HG03045 (cell line): ENCODE results near the gene RPRD1A.
"Not testable (repeated sequence)": the region's sequence is repeated elsewhere in the genome, so short reads cannot be mapped to it uniquely, and the experiment has no call there.

Experiments
- ATAC-seq: cut with Tn5 transposase; IDR thresholded peaks from one replicate; pipeline ENCODE4 v1.9.1; 2021; ENCODE audit warnings: mild to moderate bottlenecking, moderate library complexity; ENCODE audit not compliant: unreplicated experiment

Gene RPRD1A

GRCh38 chr18:36078751-36079529, 11.6 kb upstream of the RPRD1A start:
- no peak for ATAC-seq

DNA sequence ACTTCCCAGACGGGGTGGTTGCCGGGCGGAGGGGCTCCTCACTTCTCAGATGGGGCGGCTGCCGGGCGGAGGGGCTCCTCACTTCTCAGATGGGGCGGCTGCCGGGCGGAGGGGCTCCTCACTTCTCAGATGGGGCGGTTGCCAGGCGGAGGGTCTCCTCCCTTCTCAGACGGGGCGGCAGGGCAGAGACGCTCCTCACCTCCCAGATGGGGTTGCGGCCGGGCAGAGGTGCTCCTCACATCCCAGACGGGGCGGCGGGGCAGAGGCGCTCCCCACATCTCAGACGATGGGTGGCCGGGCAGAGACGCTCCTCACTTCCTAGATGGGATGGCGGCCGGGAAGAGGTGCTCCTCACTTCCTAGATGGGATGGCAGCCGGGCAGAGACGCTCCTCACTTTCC, 10.4 kb upstream of the RPRD1A start:
- not testable (repeated sequence) for ATAC-seq

GRCh38 chr18:36075862-36076587, 8.7 kb upstream of the RPRD1A start:
- ATAC-seq, result no peak

DNA sequence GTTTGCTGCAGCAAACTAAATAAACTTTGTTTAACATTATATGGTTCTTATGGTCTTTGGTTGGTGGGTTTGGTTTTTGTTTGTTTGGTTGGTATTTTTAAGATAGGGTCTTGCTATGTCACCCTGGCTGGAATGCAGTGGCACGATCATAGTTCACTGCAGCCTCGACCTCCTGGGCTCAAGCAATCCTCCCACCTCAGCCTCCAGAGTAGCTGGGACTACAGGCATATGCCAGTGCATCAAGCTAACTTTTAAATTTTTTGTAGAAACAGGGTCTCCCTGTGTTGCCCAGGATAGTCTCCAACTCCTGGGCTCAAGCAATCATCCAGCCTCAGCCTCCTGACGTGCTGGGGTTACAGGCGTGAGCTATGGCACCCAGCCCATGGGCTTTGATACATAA, 7.1 kb upstream of the RPRD1A start:
- ATAC-seq, result no peak

DNA sequence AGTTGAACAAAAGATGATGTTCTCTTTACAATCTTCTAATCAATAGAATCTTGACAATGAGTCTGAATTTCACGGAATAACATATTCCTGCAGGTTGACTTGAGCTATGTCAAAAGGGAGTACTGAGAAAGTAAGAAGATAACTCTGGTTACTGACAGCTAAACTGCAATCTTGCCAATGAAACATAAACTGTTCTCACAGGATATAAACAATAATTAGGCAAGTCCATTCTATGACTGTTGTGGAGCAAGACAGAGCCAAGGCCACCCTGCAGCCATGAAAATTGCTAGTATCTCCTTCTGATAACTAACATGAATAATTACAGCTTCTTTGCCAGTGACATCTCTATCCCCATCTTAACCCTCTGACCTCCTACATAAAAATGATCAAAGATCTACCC, 6.3 kb upstream of the RPRD1A start:
- ATAC-seq, result no peak

DNA sequence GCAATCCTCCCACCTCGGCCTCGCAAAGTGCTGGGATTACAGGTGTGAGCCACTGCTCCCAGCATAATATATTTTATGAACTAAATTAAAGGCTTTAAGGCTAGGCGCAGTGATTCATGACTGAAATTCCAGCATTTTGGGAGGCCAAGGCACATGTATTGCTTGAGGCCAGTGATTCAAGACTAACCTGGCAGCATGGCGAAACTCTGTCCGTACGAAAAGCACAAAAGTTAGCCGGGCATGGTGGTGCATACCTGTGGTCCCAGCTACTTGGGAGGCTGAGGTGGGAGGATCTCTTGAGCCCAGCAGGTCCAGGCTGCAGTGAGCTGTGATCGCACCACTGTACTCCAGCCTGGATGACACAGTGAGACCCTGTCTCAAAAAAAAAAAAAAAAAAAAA, 5.0 kb upstream of the RPRD1A start:
- ATAC-seq, result not testable (repeated sequence)

GRCh38 chr18:36066686-36067054, 689 bp downstream of the RPRD1A start:
- no peak for ATAC-seq

- no peak for ATAC-seq
Observed at GRCh38 chr18:36066001-36066400, 1.4 kb downstream of the RPRD1A start.

- not testable (repeated sequence) for ATAC-seq
Observed at GRCh38 chr18:36064809-36065079, 2.6 kb downstream of the RPRD1A start.

GRCh38 chr18:36064027-36064808, 3.1 kb downstream of the RPRD1A start:
- ATAC-seq, result no peak

- ATAC-seq, result no peak
Observed at GRCh38 chr18:36058674-36059073, 8.7 kb downstream of the RPRD1A start.

DNA sequence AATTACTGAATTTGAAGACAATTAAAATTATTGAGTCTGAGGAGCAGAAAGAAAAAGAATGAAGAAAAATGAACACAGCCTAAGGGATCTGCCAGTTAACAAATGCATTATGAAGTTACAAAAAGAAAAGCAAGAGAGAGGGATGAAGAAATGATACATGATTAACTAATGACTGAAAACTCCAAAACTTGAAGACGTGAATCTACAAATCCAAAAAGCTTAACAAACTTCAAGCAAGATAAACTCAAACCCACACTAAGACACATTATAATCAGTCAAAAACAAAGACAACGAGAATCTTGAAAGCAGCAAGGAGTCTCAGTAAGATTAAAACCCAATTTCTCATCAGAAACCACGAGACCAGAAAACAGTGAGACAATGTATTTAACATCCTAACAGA, 15.6 kb downstream of the RPRD1A start:
- no peak for ATAC-seq

DNA sequence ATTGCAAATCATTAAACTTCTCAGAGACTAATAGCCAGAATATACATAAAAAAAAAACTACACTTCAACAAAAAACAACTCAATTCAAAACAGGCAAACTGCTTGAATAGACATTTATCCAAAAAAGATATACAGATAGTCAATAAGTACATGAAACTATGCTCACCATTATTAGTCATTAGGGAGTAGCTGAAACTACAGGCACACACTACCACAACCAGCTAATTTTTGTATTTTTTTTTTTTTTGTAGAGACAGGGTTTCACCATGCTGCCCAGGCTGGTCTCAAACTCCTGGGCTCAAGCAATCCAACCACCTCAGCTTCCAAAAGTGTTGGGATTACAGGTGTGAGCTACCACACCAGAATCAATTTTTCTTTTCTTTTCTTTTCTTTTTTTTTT, 16.9 kb downstream of the RPRD1A start:
- ATAC-seq, result no peak

GRCh38 chr18:36047521-36047920, 19.8 kb downstream of the RPRD1A start:
- no peak for ATAC-seq

DNA sequence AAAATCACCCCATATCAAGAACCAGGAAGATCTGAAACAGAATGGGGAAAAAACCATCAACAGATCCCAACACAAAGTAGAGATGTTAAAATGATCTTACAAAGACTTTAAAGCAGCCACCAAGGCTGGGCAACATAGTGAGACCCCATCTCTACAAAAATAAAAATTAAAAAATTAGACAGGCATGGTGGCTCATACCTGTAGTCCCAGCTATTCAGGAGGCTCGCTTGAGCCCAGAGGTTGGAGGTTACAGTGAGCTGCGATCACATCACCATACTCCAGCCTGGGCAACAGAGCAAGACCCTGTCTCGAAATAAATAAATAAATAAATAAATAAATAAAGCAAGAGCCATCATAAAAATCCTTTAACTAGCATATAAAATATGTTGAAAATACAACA, 20.5 kb downstream of the RPRD1A start:
- ATAC-seq, result no peak

GRCh38 chr18:36045241-36045991, 21.9 kb downstream of the RPRD1A start:
- ATAC-seq, result no peak

GRCh38 chr18:36043153-36043552, 24.2 kb downstream of the RPRD1A start:
- ATAC-seq, result no peak

GRCh38 chr18:36041146-36041545, 26.2 kb downstream of the RPRD1A start:
- ATAC-seq, result no peak

GRCh38 chr18:36038102-36038663, 29.2 kb downstream of the RPRD1A start:
- ATAC-seq, result no peak

DNA sequence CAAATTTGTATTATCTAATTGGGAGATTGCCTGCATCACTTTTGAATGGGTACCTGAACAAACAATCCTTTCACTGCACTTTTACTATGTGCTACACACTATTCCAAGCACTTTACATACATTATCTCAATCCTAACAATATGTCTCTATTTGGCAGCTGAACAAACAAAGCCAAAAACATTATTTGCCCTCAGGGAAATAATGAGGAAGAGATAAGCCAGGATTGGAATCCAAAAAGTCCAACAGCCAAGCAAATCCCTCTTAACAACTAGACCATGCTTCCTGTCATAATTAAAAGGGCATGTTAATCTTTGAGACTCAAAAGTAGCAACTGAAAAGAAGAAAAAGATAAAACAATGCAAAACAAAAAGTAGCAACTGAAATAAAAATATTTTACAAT, 32.1 kb downstream of the RPRD1A start:
- ATAC-seq, result no peak
